GM19351 (cell line): ENCODE data around the gene SHB.

ENCODE experiments used
- ATAC-seq: cut with Tn5 transposase; IDR thresholded peaks from one replicate; pipeline ENCODE4 v1.9.1; 2021; ENCODE audit warnings: mild to moderate bottlenecking, moderate library complexity; ENCODE audit not compliant: unreplicated experiment

The SHB gene

DNA sequence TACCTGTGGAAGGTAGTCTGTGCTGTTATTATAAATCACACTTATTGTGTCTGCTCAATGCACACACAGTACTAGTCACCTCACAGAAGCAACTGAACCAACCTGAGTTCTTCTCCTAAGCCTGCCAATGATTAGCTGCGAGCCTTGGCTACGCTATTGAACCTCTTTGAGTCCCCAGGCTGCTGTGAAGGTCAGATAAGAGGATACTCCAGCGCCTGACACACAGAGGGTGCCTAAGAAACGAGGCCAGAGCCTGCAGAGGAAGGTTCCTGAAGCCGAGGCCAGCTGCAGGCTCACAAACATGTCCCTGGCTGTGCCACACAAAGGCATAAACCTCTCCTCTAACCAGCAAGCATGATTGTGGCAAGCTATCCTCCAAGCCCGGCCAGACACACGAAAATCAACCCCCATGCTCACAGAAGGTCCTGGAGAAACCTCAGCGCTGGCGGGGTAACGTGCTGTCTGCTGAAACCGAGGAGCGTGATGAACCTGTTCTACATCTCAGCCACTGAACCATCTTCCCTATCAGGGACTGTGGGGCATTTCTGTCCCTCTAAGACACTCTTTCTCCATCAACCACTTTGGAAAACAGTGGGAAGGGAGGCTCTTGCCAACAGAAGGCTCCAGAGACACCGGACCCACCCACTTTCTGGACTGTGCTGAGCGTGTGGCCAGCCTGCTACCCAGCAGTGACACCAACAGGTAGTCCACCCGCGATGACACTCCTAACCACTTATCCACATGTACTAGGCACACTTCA is 111.9 kb downstream of the SHB start:
- no peak for ATAC-seq

DNA sequence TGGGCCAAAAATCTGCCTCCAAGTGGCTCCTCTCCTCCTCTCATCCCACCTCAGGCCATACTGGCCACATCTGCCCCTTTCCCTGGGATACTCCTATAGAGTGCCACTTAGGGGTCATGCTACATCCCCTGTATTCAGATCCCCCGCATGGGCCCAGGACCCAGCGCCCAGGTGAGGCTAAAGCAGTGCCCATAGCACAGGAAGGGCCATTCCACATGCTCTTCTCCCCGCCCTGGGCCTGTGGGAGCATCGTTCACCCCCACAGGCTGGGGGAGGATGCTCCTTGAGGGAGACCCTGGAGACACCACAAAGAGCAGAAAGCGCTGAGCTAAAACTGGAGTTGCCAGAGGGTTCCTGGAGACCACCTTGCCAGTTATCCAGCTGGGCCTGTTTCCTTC is 112.6 kb downstream of the SHB start:
- ATAC-seq, result no peak

DNA sequence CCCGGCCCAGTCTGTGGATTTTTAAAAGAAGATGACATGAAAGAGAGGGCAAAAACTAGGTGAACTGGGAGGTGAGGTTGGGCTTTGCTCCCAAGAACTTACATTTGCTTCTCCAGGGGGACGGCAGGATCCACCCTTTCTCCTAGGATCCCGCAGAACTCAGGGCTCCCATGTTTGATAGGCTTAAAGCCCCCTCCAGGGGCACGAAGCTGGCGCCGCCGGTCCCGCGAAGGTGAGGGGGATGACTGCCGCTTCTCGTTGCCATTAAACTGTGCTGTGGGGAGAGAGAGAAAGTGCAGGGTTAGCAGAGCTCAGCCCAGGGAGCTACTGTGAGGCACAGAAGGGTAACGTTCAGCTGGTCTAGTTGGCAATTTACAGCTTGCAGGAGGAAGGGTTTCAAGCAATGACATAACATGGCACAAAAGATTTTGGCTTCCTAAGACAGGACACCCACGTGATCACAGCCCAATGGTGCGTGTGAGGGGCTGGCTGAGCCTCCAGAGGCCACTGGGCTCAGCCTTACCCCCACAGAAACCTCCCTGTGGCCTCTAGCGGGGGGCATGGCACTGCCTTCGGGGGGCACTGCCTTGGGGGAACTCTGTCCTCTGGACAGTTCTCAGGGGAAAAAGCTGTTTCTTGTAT is 113.1 kb downstream of the SHB start:
- no peak for ATAC-seq

DNA sequence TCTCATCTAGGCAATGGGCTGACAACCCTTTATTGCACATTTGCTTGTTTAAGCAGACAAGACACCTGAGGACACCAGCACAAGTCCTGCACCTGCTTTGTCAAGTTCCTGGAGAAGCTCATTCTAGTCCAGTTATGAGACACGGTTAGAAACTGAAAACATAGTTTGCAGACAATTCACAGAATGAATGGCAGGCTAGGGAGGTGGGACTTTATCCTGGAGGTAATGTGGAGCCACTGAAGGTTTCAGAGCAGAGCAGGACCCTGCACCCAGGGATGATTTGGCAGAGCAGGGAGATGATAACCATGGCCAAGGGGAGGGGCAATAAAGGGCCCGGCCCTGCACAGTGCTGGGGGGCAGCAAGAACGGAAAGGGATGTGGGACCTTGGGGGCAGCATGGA is 114.4 kb downstream of the SHB start:
- ATAC-seq, result peak; percentile 50

DNA sequence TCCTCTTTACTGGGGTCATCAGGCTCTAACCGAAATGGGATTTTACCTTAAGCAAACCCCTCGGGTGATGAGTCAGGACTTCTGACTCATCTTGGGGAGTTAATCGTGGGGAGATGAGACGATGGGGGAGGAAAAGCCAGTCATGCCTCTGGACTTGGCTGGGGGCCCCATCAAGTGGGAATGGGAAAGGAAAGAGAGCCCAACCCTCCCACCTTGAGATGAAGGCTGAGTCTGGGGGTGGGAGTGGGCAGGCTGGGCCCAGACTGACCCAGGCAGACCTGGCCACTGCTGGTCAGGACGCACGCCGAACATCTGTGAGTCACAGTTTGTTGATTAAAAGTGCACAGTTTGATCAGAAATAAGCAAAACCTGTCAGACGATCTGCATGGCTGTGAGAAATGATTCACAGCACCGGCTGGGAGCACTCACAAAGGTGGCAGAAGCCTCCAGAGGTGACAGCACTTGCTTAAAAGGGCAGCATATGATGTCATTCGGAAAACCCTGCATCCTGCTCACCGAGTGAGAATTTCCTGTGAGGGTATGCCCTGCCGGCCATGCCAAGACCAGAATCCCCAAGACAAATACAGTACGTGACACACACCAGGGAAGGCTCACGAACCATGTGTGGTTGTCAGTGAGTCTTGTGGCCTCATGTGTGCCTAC is 115.1 kb downstream of the SHB start:
- peak; percentile 68 for ATAC-seq

DNA sequence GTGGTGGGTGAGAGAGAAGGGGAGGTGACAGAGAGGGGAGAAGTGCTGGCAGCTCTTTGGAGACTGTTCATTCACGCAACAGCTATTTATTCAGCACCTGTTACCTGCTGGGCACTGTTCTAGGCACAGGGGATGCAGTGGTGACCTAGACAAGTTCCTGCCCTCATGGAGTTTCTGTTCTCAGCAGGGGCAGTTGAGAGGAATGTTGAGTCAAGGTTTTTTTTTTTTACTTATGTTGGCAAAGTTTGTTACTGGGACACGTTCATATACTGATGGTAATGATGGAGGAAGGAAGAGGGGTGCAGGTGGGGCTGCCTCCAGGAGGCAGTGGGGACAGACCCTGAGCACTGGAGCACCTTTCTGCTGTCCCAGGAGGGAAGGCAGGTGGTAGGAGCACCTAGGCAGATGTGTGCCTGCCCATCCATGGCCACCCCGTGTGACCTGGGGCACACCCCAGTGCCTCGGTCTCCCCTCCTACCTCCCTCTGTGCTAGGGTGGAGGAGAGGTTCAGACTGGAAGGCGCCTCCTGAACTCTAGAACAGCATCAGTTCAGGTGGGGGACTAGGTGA is 115.7 kb downstream of the SHB start:
- ATAC-seq, result no peak

DNA sequence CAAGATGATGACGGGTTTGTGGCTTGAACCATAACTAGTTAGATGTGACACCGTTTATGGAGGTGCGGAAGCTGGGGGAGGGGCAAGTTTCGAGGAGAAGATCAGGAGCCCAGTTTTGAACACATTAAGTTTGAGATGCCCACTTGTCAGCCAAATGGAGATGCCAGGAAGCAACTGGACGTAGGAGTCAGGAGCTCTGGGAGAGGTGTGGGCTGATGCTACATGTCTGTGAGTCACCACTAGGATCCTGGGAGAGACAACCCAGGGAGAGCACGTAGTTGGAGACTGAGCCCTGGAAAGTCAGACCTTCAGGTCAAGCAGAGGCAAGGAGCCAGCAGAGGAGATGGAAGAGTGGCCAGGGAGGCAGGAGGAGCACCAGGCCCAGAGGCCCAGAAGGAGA is 116.3 kb downstream of the SHB start:
- no peak for ATAC-seq

DNA sequence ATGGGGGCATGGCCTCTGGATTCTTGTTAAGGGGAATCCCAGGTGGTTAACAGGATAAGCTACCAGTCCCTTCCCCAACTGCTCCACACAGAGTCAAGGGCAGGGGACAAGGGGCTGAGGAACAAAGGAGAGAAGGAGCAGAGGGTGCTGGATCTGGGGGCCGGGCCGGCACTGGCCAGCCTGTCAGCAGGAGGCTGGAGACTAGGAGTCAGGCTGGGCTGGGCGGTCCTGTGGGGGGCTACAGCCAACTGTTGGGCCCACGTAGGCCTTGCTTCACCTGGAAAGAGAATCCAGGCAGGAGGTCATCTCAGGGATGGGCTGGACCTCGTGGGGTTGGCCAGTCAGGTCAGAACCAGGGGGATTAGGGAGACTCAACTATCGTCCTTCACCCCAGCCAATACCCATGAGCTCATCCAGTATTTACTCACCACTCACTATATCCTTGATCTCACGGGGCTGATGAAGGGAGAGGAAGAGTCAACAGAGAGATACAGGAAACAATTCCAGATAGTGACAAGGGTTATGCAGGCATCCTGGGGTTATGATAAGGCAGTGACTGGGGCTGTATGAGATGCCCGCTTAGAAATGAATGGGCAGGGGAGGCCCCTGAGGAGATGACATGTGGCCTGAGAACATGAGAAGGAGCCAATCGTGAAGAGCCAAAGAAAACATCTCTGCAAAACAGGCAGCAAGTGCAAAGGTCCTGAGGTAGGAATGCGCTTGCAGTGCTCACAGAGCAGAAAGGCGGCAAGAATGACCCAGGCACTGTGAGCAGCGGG is 117.2 kb downstream of the SHB start:
- no peak for ATAC-seq

DNA sequence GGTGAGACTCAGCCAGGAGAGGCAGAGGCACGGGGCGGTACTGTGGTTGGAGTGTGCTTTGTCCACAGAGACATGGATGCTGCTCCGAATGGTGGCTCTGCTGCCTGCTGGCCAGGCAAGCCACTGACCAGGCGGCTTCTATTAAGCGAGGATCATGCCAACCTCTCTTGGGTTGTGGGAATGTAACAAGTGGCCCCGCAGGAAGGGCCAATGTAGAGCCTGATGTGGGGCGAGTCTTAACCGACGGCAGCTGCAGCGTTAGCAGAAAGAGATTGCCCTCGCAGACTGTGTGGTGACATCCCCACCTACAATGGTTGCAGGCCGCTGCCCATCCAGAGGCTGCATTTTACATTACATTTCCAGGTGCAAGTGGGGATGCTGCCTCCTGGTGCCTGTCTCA is 118.5 kb downstream of the SHB start:
- ATAC-seq, result no peak

DNA sequence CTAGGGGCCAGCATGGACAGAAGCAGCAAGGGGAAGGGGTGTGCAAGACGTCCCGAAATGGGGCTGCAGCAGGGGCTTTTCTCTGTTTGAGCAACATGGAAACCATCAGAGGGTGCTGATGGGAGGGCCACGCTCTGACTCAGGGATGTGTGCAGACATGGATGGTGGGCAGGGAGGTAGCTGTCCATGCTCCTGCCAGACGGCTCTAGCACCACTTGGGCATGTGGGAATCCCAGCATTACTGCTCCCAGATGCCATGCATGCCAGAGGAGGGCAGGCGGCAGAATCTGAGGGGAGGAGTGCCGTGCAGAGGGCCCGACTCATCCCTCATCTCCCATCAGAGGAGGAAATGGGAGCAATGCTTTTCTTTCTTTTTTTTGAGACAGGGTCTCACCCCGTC is 119.5 kb downstream of the SHB start:
- ATAC-seq, result no peak

DNA sequence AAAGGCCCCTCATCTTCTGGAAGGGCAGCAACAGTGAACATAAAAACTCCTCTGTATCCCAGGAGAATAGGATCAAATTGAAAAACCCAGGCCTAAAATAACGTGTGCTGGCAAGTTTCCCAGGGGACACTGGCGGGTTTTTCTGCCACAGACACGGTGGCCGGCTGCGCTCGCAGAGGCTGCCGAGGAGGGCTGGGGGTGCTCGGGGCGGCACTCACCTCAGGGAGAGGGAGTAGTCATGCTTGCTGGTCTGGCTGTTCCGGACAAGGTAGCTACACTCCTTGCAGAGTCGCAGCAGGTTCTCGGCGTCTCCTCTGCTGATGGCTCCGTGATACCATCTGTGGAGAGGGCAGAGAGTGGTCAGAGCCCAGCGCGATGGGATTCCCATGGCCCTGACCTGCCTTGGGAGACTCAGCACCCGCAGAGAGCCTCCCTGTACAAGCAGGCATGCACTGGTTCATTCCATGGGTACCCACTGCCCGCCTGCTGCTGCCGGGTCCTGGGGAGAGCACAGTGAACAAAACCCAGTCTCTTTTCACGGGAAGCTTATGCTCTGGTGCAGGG is 120.5 kb downstream of the SHB start:
- ATAC-seq, result no peak

DNA sequence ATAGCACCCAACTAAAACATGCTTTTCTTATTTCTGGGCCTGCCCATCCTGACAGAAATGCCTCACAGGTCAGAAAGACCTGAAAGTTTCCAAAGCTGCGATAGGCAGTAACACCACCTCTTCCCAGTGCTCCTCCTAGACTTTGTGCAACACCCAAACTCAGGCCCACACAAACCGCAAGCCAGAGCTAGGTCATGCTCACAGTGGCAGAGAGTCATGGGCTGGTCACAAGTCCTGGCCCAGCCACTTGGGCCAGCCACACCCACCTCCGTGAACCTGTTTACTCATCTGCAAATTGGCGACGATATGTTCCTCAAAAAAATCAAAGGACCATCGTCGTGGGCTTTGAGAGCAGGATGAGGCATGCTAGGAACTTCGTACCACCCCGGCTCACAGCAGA is 121.0 kb downstream of the SHB start:
- ATAC-seq, result no peak

DNA sequence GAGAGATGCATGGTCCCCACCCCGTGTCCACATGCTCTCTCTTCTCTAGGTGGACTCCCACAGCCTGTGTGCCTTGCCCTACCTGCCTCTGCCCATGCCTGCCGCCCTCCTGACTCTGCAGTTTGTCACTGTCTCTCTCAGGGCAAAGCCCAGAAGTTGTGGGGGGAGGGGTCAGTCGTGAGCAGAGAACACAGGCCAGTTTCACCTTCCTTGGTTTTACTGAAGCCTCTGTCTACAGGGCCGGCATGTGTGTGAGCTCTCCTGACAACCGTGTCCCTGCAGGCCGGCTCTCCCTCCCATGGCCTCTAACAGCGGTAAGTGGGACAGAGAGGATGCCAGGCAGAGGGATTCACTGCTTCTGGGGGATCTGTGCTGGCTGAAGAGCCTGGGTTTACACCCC is 121.6 kb downstream of the SHB start:
- ATAC-seq, result no peak

DNA sequence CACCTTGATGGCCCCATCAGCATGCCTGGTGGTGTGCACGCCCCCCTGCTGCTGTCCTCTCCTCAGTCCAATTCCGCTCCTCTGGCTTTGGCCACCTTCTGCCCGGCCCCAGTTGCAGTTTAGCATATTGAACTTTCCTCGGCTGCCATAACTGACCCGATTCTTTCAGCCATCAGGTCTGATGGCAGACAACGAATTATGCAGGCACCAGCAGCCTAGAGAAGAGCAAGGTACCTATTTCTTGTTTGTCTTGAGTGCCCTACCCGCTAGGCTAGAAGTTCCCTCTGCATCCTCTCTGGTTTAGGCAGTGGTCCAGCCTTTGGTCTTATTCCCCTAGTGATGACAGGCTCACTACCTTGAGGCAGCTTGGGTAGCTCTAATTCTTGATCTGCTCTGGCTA is 122.1 kb downstream of the SHB start:
- no peak for ATAC-seq

DNA sequence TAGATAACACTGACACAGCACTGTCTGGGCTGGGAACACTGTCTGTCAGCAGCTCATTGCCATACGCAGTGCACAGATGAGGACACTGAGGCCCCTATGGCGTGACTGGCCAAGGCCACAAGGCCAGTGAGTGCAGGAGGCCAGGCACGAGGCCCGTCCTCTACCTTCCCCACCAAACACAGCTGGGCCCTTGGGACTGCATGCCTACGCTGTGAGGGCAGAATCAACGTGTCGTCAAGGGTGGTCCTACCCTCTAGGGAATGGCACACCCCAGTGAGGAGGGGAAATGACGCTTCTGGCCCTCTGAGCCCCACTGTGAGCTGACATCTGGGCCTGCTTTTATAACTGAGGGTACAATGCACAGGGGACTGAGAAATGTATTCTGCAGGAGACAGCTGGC is 123.0 kb downstream of the SHB start:
- ATAC-seq, result no peak

DNA sequence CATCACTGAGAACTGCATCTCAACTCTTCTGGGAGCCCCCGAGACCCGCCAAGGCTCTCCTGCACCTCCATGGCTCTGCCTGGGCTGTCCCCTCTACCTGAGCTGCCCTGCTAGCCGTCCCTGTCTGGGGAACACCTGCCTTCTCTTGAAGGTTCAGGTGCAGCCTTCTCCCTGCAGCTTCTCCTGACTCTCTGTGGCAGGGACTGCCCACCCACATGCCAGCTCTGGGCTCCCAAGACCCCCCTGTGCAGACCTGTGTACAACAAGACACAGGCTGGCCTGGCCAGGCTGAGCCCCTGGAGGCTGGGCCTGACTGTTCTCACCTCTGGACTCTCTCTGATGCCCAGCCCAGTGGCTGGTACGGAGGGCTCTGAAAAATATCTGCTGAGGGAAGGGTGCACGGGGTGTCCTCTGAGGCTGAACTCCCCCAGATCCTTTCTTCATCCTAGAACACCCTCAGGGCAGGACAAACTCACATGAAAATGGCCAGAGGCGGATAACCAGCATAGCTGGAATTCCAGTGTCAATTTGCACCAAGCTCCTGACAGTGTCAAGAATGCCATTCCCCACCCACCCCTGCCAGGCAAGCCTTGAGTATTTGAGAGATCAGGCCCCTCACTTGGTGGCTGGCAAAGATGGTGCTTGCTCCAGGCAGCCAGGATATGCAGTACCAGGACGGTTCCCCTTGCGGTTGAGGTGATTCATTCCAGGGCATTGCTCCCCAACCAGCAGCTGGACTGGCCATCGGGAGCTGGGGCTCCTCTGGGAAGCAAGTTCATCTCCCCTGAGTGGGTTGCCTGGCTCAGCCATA is 124.2 kb downstream of the SHB start:
- ATAC-seq, result no peak

DNA sequence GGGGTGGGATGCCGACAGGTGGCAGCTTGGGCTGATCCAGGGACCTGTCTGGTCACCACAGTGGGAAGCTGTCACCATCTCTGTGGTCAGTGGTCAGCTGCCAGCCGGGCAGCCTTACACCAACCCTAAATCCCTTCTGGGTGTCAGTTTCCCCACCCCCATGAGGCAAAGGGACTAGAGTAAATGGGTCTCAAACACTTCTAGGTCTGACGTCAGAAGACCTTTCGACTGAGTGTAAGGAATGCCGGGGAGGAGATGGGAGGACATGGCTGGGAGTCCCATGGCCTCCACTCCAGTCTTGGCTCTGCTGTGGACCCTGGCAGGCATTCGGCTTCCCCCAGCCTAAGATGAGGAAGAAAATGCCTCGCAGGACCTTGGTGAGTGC is 124.8 kb downstream of the SHB start:
- no peak for ATAC-seq

DNA sequence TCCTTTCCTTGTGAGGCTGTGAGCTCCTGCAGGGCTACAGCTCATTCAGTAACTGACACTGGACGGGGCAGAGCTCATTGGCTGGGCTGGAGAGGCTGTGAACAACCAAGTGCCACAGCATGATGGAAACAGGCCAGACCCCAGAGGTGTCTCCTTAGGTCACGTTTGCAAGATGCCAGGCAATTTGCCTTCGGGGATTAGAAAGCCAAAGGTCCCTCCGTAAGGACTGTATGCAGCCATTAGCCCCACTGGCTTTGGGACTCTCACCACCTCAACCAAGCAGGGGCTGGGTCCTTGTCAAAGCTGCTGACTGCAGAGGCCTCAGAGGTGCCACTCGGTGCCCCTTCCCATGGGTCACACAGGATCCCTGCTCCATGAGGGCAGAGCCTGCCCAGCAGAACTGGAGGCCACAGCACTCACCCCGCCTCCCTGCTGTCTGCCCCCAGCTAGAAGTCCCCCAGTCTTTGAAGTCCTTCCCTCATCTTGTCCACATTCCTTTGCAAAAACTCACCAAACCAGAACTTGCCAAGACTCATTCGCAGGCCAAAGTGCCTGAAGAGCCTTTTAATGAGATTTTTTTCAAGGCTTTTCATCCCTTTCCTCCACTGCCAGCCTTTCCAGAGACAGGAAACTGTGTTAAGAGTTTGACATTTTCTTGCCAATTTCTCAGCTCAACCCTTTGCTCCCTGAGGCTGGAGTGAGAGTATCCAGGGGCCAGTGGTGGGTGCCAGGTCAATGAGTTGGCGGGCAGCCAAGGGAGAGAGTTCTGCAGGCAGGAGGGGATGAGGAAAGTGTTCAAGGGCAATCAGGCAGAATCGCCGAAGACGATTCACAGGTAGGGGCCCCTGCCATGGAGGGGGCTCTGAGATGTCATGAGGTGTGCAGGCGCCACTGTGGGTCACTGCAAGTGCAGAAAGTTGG is 125.4 kb downstream of the SHB start:
- ATAC-seq, result no peak
